HepG2 (cell line): ENCODE data around the gene GRHL1. TPM values are rescaled to one million over a fixed set of nuclear protein-coding genes. Genes with fewer than 3 reads are reported as not detected.

ENCODE experiments used
- ATF2 ChIP-seq: sonication (generic); formaldehyde crosslinking; IDR thresholded peaks from 2 replicates; pipeline ENCODE4 v1.4.0; 2020; ENCODE audit warnings: missing genetic modification reagents
- CTCF ChIP-seq: sonication (generic); formaldehyde crosslinking; IDR thresholded peaks from 2 replicates; pipeline ENCODE4 v1.5.0; 2020; ENCODE audit warnings: mild to moderate bottlenecking, missing genetic modification reagents, moderate library complexity
- FOXK1 ChIP-seq: sonication (generic); formaldehyde crosslinking; IDR thresholded peaks from 2 replicates; pipeline ENCODE4 v1.4.0; 2020; ENCODE audit warnings: low read depth, missing genetic modification reagents, borderline replicate concordance
- FOXP1 ChIP-seq, 2 experiments: fragments of 450-650 bp in 1 of 2; IDR thresholded peaks; 2 replicates each; pipeline ENCODE4 v1.6.1; 2017 to 2018; ENCODE audit warnings: antibody characterized with exemption in 1 of 2
- GABPA ChIP-seq, 2 experiments: IDR thresholded peaks; 2 replicates each; pipeline ENCODE4 v1.6.1; 2011 to 2016; ENCODE audit warnings: low read depth in 2 of 2, low read length in 1 of 2, missing biosample characterization in 1 of 2, missing genetic modification characterization in 1 of 2
- HNF1B ChIP-seq: sonication (generic); formaldehyde crosslinking; IDR thresholded peaks from 2 replicates; pipeline ENCODE4 v1.5.1; 2020; ENCODE audit warnings: mild to moderate bottlenecking, moderate library complexity, missing genetic modification reagents
- NCOA5 ChIP-seq: sonication (generic); formaldehyde crosslinking; IDR thresholded peaks from 2 replicates; pipeline ENCODE4 v1.4.0; 2020; ENCODE audit warnings: missing genetic modification reagents
- UBTF ChIP-seq: sonication (generic); formaldehyde crosslinking; IDR thresholded peaks from 2 replicates; pipeline ENCODE4 v1.4.0; 2020; ENCODE audit warnings: mild to moderate bottlenecking, missing genetic modification reagents
- ZNF264 ChIP-seq: sonication (generic); formaldehyde crosslinking; IDR thresholded peaks from 2 replicates; pipeline ENCODE4 v1.4.0; 2020; ENCODE audit warnings: missing genetic modification reagents
- ZNF280B ChIP-seq: sonication (generic); formaldehyde crosslinking; IDR thresholded peaks from 2 replicates; pipeline ENCODE4 v1.5.0; 2020; ENCODE audit warnings: missing genetic modification reagents, mild to moderate bottlenecking, borderline replicate concordance
- ZNF576 ChIP-seq: sonication (generic); formaldehyde crosslinking; IDR thresholded peaks from 2 replicates; pipeline ENCODE4 v1.4.0; 2020; ENCODE audit warnings: mild to moderate bottlenecking, missing genetic modification reagents
- ZNF614 ChIP-seq: IDR thresholded peaks from 2 replicates; pipeline ENCODE4 v1.6.1; 2018; ENCODE audit warnings: missing biosample characterization, missing genetic modification reagents, inconsistent platforms, borderline replicate concordance
- ZNF720 ChIP-seq: sonication (generic); formaldehyde crosslinking; IDR thresholded peaks from 2 replicates; pipeline ENCODE4 v1.4.0; 2020; ENCODE audit warnings: missing genetic modification reagents
- ZNF782 ChIP-seq: sonication (generic); formaldehyde crosslinking; IDR thresholded peaks from 2 replicates; pipeline ENCODE4 v1.4.0; 2020; ENCODE audit warnings: missing genetic modification reagents, mild to moderate bottlenecking, borderline replicate concordance
- ZZZ3 ChIP-seq: sonication (generic); formaldehyde crosslinking; IDR thresholded peaks from 2 replicates; pipeline ENCODE4 v1.4.0; 2020; ENCODE audit warnings: missing genetic modification reagents, mild to moderate bottlenecking, borderline replicate concordance
- polyA plus RNA-seq, 8 experiments: library from polyadenylated mRNA; depleted of rRNA in 3 of 8; stranded (reverse) in 7 of 8; unstranded in 1 of 8; fragments of >200 nt; fragmentation: Illumina TruSeq in 4 of 8; extraction: Trizol in 4 of 8; gene quantifications; 2 replicates each; pipeline versions ENCODE4 v1.2.1 to v1.2.3, GENCODE V29; 2011 to 2016; ENCODE audit warnings: low read depth in 4 of 8, missing spikeins in 1 of 8, mixed read lengths in 1 of 8; ENCODE audit not compliant: insufficient read depth in 1 of 8
- total RNA-seq, 5 experiments: library from RNA; depleted of rRNA; stranded (reverse); fragments of >200 nt; fragmentation: Illumina TruSeq; extraction: Trizol; gene quantifications; 2 replicates each; pipeline ENCODE4 v1.2.3, GENCODE V29; 2016; ENCODE audit warnings: low read depth in 1 of 5

Gene GRHL1
- total and polyA plus RNA-seq, 2 of the 13 experiments (the other 11 are each of a cell fraction or from before 2014, with no cell fraction given), result 9.3 to 12.0 TPM

- TF ChIP-seq ZNF782 (CRISPR knock-in tag) (no peak), ZNF720 (CRISPR knock-in tag) (no peak), HNF1B (CRISPR knock-in tag) (no peak; the same call in 1 of the 2 replicates), NCOA5 (CRISPR knock-in tag) (no peak), FOXP1 (IDR thresholded peaks at IDR 0.05) (no peak), FOXP1 (CRISPR knock-in tag; IDR thresholded peaks at IDR 0.05) (peak; percentile 28; the same call in 1 of the 2 replicates), ZNF264 (CRISPR knock-in tag) (0 out of 2 replicates have a peak, but pooled peaks have one; percentile 5), ZZZ3 (peak; percentile 54; the same call in 1 of the 2 replicates), ZNF614 (CRISPR knock-in tag) (no peak), ATF2 (CRISPR knock-in tag) (no peak), UBTF (peak; percentile 17; the same call in 1 of the 2 replicates), ZNF280B (CRISPR knock-in tag) (0 out of 2 replicates have a peak, but pooled peaks have one; percentile 6), CTCF (CRISPR knock-in tag) (0 out of 2 replicates have a peak, but pooled peaks have one; percentile 6), GABPA (IDR thresholded peaks at IDR 0.05; ENCODE audit: low read depth, low read length) (no peak), GABPA (CRISPR knock-in tag; IDR thresholded peaks at IDR 0.05; ENCODE audit: low read depth) (peak; percentile 69; the same call in 1 of the 2 replicates), ZNF576 (CRISPR knock-in tag) (0 out of 2 replicates have a peak, but pooled peaks have one; percentile 1), FOXK1 (CRISPR knock-in tag) (peak; percentile 27; the same call in 1 of the 2 replicates)
Measured at GRCh38 chr2:10042301-10043161, 91.0 kb downstream of the GRHL1 start (continued).
